Retinal pigment epithelial cell (primary cell): ENCODE results near the gene NOTCH1.

Experiments used
- DNase-seq: peaks from one replicate; pipeline ENCODE4 v3.0.0-alpha.2; 2010; ENCODE audit warnings: low read depth
- H3K4me3 ChIP-seq: 2 replicates; pipeline ENCODE4 v1.5.1; 2011; ENCODE audit warnings: mild to moderate bottlenecking, low read length, control low read depth, moderate library complexity
- TF ChIP-seq, protein P1 (sequence below): conservative IDR thresholded peaks from 2 replicates; pipeline ENCODE4 v1.5.1; 2011; ENCODE audit warnings: low read depth, low read length, control low read depth, inconsistent platforms

The NOTCH1 gene

DNA sequence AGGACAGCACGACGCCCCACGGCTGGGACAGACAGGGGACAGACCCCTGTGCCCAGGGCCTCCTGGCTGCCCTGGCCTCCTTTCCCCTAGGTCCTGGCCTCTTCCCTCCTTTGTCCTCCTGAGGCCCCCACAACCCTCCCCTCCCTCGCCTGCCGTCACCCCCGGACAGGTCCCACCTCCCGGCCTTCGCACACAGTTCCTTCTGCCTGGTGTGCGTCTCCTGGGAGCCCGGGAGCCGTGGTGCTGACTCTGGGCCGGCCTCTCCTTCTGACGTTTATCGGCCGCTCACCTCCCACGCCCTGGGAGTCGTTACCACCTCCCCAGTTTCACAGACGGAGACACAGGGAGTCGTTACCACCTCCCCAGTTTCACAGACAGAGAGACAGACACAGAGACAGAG, 25.1 kb upstream of the NOTCH1 start:
- no peak overlapping the region for H3K4me3 ChIP-seq
- no peak for DNase-seq
- TF ChIP-seq, protein P1, sequence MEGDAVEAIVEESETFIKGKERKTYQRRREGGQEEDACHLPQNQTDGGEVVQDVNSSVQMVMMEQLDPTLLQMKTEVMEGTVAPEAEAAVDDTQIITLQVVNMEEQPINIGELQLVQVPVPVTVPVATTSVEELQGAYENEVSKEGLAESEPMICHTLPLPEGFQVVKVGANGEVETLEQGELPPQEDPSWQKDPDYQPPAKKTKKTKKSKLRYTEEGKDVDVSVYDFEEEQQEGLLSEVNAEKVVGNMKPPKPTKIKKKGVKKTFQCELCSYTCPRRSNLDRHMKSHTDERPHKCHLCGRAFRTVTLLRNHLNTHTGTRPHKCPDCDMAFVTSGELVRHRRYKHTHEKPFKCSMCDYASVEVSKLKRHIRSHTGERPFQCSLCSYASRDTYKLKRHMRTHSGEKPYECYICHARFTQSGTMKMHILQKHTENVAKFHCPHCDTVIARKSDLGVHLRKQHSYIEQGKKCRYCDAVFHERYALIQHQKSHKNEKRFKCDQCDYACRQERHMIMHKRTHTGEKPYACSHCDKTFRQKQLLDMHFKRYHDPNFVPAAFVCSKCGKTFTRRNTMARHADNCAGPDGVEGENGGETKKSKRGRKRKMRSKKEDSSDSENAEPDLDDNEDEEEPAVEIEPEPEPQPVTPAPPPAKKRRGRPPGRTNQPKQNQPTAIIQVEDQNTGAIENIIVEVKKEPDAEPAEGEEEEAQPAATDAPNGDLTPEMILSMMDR, result no peak

DNA sequence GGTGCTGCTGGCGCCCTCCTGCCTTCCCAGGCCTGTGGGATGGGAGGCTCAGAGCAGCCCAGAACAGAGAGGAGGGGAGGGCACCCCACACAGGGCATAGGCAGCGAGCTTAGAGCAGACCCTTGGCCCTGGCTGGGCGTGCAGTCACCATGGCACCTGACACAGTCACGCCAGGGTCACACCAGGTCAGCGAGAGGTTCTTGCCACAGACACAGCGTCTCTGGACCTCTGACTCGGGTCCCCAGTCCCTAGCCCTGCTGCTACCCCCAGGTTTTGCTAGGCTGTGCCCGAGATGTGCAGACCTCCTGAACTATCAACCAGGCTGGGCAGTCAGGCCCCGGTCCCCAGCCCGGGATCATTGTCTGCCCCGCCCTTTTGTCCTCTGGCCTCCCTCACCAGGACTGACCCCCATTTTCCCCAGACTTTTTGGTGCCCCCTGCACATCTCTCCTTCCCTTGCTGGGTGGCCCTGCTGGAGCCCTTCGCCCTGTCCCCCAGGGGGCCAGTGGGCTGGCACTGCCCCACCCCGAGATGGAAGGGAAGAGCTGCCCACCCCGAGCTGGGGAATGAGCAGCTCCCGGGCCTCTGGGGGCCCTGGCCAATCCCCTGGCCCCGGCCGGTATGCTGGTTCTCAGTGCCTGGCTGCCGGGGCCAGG, 24.5 kb upstream of the NOTCH1 start:
- TF ChIP-seq, protein P1, result no peak
- DNase-seq, result no peak
- H3K4me3 ChIP-seq, result no peak overlapping the region

DNA sequence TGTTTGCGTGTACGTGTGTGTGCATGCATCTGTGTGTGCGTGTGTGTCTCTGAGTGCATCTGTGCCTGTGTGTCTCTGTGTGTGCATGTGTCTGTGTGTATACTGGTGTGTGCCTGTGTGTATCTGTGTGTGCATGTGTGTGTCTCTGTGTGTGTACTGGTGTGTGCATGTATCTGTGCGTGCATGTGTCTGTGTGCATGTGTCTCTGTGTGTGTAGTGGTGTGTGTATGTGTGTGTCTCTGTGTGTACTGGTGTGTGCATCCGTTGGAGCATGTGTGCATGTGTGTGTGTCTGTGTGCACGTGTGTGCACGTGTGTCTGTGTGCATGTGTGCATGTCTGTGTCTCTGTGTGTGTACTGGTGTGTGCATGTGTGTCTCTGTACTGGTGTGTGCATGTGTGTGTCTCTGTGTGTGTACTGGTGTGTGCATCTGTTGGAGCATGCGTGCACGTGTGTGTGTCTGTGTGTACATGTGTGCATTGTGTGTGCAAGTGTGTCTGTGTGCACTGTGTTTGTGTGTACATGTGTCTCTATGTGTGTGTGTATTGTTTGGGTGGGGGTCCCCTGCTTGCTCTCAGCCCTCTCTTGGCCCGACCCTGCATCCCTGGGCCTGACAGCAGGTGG, 23.8 kb upstream of the NOTCH1 start:
- TF ChIP-seq, protein P1, result no peak
- no peak for DNase-seq
- no peak overlapping the region for H3K4me3 ChIP-seq

DNA sequence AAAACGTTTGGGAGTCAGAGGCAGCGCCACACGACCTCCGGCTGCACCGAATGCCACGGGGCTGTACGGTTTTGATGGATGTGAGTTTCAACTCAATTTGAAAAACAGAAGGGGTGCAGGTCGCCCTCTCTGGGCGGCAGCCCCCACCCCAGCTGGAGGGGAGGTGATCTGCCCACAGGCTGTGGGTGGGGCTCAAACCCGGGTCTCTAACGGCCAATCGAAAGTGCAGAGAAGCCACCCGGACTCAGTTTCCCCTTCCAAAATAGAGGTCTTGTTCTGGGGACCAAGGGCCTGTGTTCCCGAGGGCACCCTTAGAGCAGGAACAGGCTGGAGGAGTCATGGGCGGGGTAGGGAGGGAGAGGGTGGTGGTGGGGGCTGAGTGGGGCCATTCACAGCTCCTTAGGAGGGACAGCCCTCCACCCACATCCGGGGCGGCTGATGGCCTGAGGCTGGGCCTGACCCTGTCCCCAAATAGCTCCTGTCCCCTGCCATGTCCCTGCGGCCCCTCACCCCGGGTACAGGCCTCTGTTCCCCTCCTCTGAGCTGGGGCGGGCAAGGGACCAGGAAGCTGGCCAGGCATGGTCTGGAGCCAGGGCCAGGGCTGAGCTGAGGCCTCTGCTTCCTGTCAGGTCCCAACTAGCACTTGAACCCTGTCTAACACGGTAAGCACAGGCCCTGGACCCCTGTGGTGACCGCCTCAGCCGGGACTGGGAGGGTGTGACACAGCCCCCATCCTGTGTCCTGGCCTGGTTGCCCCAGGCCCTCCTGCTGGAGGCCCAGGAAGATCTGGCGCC, 22.6 kb upstream of the NOTCH1 start:
- H3K4me3 ChIP-seq, result no peak overlapping the region
- no peak for DNase-seq
- TF ChIP-seq, protein P1, result no peak

DNA sequence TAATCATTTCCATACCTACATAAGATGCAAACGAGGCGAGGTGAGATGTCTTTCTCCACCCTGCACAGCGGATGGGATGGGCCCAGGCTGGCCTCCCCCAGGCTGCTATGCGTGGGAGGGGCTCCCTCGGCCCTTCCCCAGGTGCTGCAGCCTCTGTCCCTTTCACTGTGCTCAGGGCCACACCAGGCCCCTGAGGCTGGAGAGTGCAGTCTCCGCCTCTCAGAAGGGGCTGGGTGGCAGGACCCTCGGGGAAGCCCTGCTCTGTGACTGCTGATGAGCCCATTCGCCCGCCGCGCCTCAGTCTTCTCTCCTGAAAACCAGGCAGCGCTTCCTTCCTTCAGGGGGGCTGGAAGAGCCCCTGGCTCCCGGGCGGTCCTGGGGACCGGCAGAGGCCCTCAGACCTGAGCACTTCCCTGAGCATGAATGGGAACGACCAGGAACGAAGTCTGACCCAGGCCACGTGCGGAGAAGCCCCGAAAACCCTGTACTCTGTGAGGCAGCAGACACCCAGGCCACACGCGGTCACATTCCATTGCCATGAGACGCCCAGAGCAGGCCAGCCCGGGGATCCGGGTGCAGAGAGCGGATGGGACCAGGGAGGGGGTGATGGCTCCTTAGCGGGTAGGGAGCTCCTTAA, 21.9 kb upstream of the NOTCH1 start:
- TF ChIP-seq, protein P1, result no peak
- no peak overlapping the region for H3K4me3 ChIP-seq
- DNase-seq, result peak; percentile 45

DNA sequence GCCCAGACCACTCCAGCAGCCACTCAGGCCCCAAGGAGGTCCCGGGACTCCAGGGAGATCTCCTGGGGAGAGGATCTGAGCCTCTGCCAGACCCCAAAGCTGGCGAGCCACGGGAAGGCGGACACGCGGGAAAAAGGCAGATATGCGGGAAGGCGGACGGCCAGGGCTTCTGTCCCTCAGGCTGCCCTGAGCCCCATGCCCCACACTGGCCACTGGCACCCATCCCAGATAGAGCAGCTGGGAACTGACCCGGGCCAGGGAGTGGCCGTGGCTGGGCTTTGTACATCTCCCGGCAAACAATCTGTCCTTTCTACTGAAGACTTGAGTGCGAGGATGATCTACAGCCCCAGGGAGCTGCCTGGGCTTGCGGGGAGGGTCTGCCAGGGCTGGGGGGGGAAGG, 21.1 kb upstream of the NOTCH1 start:
- H3K4me3 ChIP-seq, result no peak overlapping the region
- TF ChIP-seq, protein P1, result no peak
- DNase-seq, result no peak
